ENCODE measurements around the gene CYGB.

- TF ChIP-seq REST (IDR thresholded peaks at IDR 0.05; ENCODE audit: insufficient read depth in 1 of 2, low read depth in 2 of 2, low read length in 2 of 2) (no peak), POLR2AphosphoS5 (IDR thresholded peaks at IDR 0.05; ENCODE audit: low read depth, low read length) (no peak), TAF1 (IDR thresholded peaks at IDR 0.05; ENCODE audit: borderline replicate concordance, insufficient read depth, low read length) (no peak), SIN3A (IDR thresholded peaks at IDR 0.05; ENCODE audit: borderline replicate concordance, insufficient read depth, low read length) (no peak), FOXP2 (optimal IDR thresholded peaks at IDR 0.05; ENCODE audit: borderline replicate concordance, extremely low read depth, extremely low read length, insufficient read depth) (no peak)
Measured at GRCh38 chr17:76502341-76503211, 34.9 kb downstream of the CYGB start.
